IMR-90 (cell line): ENCODE measurements around the gene HYDIN. TPM values are rescaled to one million over a fixed set of nuclear protein-coding genes. Genes with fewer than 3 reads are reported as not detected.

Source experiments
- ATAC-seq: fragments of 200-7000 bp; cut with Tn5 transposase; 2 replicates; pipeline ENCODE4 v1.9.1; 2020; ENCODE audit warnings: low read depth, mild to moderate bottlenecking, moderate library complexity
- BruUV-seq: library from RNA; stranded (reverse); fragments of 400-500 nt; replicated peaks from 2 replicates; lab custom pipeline; 2021; lab: Mats Ljungman, UMichigan
- CTCF ChIA-PET: fragments of 300-600 bp; formaldehyde crosslinking; extraction: SDS; loops from one replicate; lab custom pipeline; 2021; ENCODE audit warnings: antibody characterized with exemption; lab: Yijun Ruan, JAX
- POLR2A ChIA-PET: fragments of 300-600 bp; sonication (Branson Sonifier 250); formaldehyde crosslinking; loops from one replicate; lab custom pipeline; 2022; ENCODE audit warnings: antibody characterized with exemption; ENCODE audit not compliant: unreplicated experiment; lab: Charles Lee
- DNase-seq: peaks from one replicate; pipeline ENCODE4 v3.0.0; 2013
- H2AFZ ChIP-seq: replicated peaks from 2 replicates; pipeline ENCODE3; 2013; ENCODE audit warnings: low read length, mild to moderate bottlenecking; ENCODE audit not compliant: poor library complexity
- H2AK5ac ChIP-seq: 2 replicates; pipeline ENCODE4 v1.6.1; 2013; ENCODE audit warnings: low read depth, low read length, inconsistent platforms
- H2AK9ac ChIP-seq: replicated peaks from 2 replicates; pipeline ENCODE3; 2013; ENCODE audit warnings: mild to moderate bottlenecking, low read depth, low read length, moderate library complexity; ENCODE audit not compliant: poor library complexity
- H2BK120ac ChIP-seq: 2 replicates; pipeline ENCODE4 v1.6.1; 2013; ENCODE audit warnings: low read depth, low read length, inconsistent platforms
- H2BK15ac ChIP-seq: 3 replicates; pipeline ENCODE4 v1.6.1; 2013; ENCODE audit warnings: low read depth, low read length, inconsistent platforms
- H2BK20ac ChIP-seq: 2 replicates; pipeline ENCODE4 v1.6.1; 2013; ENCODE audit warnings: low read depth, mild to moderate bottlenecking, inconsistent platforms, low read length, moderate library complexity
- H2BK5ac ChIP-seq: 2 replicates; pipeline ENCODE4 v1.6.1; 2013; ENCODE audit warnings: mild to moderate bottlenecking, low read depth, low read length, inconsistent platforms; ENCODE audit not compliant: poor library complexity, severe bottlenecking
- H3K14ac ChIP-seq: replicated peaks from 2 replicates; pipeline ENCODE4 v1.6.1; 2013; ENCODE audit warnings: low read depth, low read length, inconsistent platforms
- H3K18ac ChIP-seq: 2 replicates; pipeline ENCODE4 v1.6.1; 2013; ENCODE audit warnings: low read depth, low read length, control low read depth
- H3K23ac ChIP-seq: 2 replicates; pipeline ENCODE4 v1.6.1; 2013; ENCODE audit warnings: low read depth, low read length, inconsistent platforms
- H3K27ac ChIP-seq: 2 replicates; pipeline ENCODE4 v1.5.1; 2013; ENCODE audit warnings: mild to moderate bottlenecking, control low read depth, low read length; ENCODE audit not compliant: insufficient read depth
- H3K27me3 ChIP-seq: 2 replicates; pipeline ENCODE4 v1.6.1; 2013; ENCODE audit warnings: low read length; ENCODE audit not compliant: control insufficient read depth, insufficient read depth
- H3K36me3 ChIP-seq: 2 replicates; pipeline ENCODE4 v1.6.1; 2013; ENCODE audit warnings: low read length, mixed read lengths; ENCODE audit not compliant: control insufficient read depth, insufficient read depth
- H3K4ac ChIP-seq: 2 replicates; pipeline ENCODE4 v1.6.1; 2013; ENCODE audit warnings: low read depth, low read length, inconsistent platforms
- H3K4me1 ChIP-seq: 2 replicates; pipeline ENCODE4 v1.6.1; 2013; ENCODE audit warnings: low read length, mixed read lengths; ENCODE audit not compliant: control insufficient read depth, insufficient read depth
- H3K4me2 ChIP-seq: 2 replicates; pipeline ENCODE4 v1.6.1; 2013; ENCODE audit warnings: low read depth, mild to moderate bottlenecking, control low read depth, low read length, moderate library complexity
- H3K4me3 ChIP-seq: 2 replicates; pipeline ENCODE4 v1.5.1; 2013; ENCODE audit warnings: low read depth, mild to moderate bottlenecking, control low read depth, low read length, moderate library complexity; ENCODE audit not compliant: insufficient read depth
- H3K56ac ChIP-seq: 2 replicates; pipeline ENCODE4 v1.6.1; 2013; ENCODE audit warnings: low read length, inconsistent platforms; ENCODE audit not compliant: insufficient read depth; ENCODE audit errors: extremely low read depth
- H3K79me1 ChIP-seq, 2 experiments: 2 replicates each; pipeline ENCODE4 v1.6.1; 2013; ENCODE audit warnings: low read length in 2 of 2, inconsistent platforms in 1 of 2, low read depth in 1 of 2
- H3K9ac ChIP-seq: 2 replicates; pipeline ENCODE4 v1.6.1; 2013; ENCODE audit warnings: low read depth, low read length, control low read depth
- H3K9me1 ChIP-seq: 2 replicates; pipeline ENCODE4 v1.6.1; 2013; ENCODE audit warnings: low read length, inconsistent platforms; ENCODE audit not compliant: insufficient read depth
- H3K9me3 ChIP-seq: 2 replicates; pipeline ENCODE4 v1.6.1; 2013; ENCODE audit warnings: low read length; ENCODE audit not compliant: control insufficient read depth, insufficient read depth
- H4K20me1 ChIP-seq: 2 replicates; pipeline ENCODE4 v1.6.1; 2013; ENCODE audit warnings: low read length, inconsistent platforms; ENCODE audit not compliant: insufficient read depth
- H4K5ac ChIP-seq: 2 replicates; pipeline ENCODE4 v1.6.1; 2013; ENCODE audit warnings: mild to moderate bottlenecking, low read depth, low read length, control low read depth
- H4K8ac ChIP-seq, 2 experiments: 2 replicates each; pipeline ENCODE4 v1.6.1; 2013; ENCODE audit warnings: low read depth in 2 of 2, low read length in 2 of 2, control low read depth in 1 of 2, inconsistent platforms in 1 of 2
- H4K91ac ChIP-seq: 2 replicates; pipeline ENCODE4 v1.6.1; 2013; ENCODE audit warnings: low read depth, low read length, inconsistent platforms; ENCODE audit not compliant: insufficient read depth
- MXI1 ChIP-seq: IDR thresholded peaks from 2 replicates; pipeline ENCODE4 v1.6.1; 2012; ENCODE audit warnings: low read depth, mild to moderate bottlenecking, low read length, moderate library complexity, borderline replicate concordance
- RFX5 ChIP-seq: IDR thresholded peaks from 2 replicates; pipeline ENCODE4 v1.8.0; 2012; ENCODE audit warnings: low read depth, mild to moderate bottlenecking, low read length, moderate library complexity
- WGBS, 2 experiments: methylation state at CpG; one replicate each; pipeline versions ENCODE4 v1.1.5 to v1.1.7; 2013; ENCODE audit warnings: missing lambda C conversion rate in 2 of 2; ENCODE audit not compliant: insufficient read length in 1 of 2; ENCODE audit errors: extremely low coverage in 2 of 2; 5-methylcytosine and 5-hydroxymethylcytosine counted together
- dilution Hi-C: fragments of 300-500 bp; cut with HindIII; formaldehyde crosslinking; loops from one replicate; pipeline ENCODE4 v1.14.3; 2018; ENCODE audit warnings: low sequenced_read_pairs; ENCODE audit not compliant: unreplicated experiment
- in situ Hi-C: fragments of 300-500 bp; cut with MboI; formaldehyde crosslinking; loops from 3 replicates; pipeline ENCODE4 v1.14.3; 2019; ENCODE audit warnings: low sequenced_read_pairs, inconsistent platforms, mixed read lengths
- intact Hi-C: fragments of 100-400 bp; cut with micrococcal nuclease; formaldehyde crosslinking; loops from 2 replicates; pipeline ENCODE4 v1.10.0; 2022
- polyA plus RNA-seq, 3 experiments: library from polyadenylated mRNA; depleted of rRNA; stranded (reverse); fragments of >200 nt; gene quantifications; 2 replicates each; pipeline ENCODE4 v1.2.3, GENCODE V29; 2012; ENCODE audit warnings: low replicate concordance in 1 of 3
- total RNA-seq: library from RNA; depleted of rRNA; stranded (reverse); fragments of >200 nt; gene quantifications from 2 replicates; pipeline ENCODE4 v1.2.3, GENCODE V29; 2012
- TF ChIP-seq, protein P1 (sequence below): fragments of 150-350 bp; IDR thresholded peaks from 2 replicates; pipeline ENCODE4 v1.6.1; 2016; ENCODE audit warnings: low read depth, mild to moderate bottlenecking, low read length, moderate library complexity, borderline replicate concordance
- TF ChIP-seq, protein P2 (sequence below): fragments of 150-350 bp; IDR thresholded peaks from 2 replicates; pipeline ENCODE4 v1.6.1; 2017; ENCODE audit warnings: mild to moderate bottlenecking, antibody characterized with exemption, low read length, low read depth

The HYDIN gene
- total and polyA plus RNA-seq, 2 of the 4 experiments (the other 2 are of a cell fraction), result 0.18 to 0.27 TPM

DNA sequence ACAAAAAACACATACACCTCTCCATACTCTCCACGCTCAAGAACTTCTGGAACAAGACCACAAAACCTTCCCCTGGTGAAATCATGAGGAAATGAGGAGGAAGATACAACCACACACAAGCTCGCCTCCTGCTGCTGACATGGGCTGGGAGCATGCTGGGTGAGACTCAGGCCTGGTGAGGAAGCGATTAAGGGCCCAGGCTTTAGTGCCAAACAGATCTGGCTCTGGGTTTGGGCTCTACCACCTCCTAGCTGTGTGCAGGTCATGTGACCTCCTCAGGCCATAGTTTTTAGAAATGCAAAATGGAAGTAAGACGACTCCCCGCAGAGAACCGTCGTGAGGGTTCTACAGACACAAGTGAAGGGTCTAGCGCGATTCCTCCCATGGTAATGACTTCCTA is 470.9 kb downstream of the HYDIN start:
- in situ Hi-C loops, result no loop called here
- H3K4ac ChIP-seq, result peak overlapping the region; percentile 95
- H2BK5ac ChIP-seq, result peak overlapping the region; percentile 82
- TF ChIP-seq, protein P1, sequence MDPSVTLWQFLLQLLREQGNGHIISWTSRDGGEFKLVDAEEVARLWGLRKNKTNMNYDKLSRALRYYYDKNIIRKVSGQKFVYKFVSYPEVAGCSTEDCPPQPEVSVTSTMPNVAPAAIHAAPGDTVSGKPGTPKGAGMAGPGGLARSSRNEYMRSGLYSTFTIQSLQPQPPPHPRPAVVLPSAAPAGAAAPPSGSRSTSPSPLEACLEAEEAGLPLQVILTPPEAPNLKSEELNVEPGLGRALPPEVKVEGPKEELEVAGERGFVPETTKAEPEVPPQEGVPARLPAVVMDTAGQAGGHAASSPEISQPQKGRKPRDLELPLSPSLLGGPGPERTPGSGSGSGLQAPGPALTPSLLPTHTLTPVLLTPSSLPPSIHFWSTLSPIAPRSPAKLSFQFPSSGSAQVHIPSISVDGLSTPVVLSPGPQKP, result no peak
- TF ChIP-seq MXI1 (no peak), RFX5 (no peak)
- TF ChIP-seq, protein P2, sequence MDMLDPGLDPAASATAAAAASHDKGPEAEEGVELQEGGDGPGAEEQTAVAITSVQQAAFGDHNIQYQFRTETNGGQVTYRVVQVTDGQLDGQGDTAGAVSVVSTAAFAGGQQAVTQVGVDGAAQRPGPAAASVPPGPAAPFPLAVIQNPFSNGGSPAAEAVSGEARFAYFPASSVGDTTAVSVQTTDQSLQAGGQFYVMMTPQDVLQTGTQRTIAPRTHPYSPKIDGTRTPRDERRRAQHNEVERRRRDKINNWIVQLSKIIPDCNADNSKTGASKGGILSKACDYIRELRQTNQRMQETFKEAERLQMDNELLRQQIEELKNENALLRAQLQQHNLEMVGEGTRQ, result no peak
- no peaks in the 10 kb centered on the region for H3K27me3 ChIP-seq
- H3K79me1 ChIP-seq, result peaks cover 0 to 33% of the 10 kb centered on the region in 2 experiments; a peak in 2 of 4 replicates
- intact Hi-C loops, result no loop called here
- no peak overlapping the region for H3K56ac ChIP-seq
- H3K23ac ChIP-seq, result no peak overlapping the region
- H3K36me3 ChIP-seq, result peaks cover 10% of the 10 kb centered on the region
- peak overlapping the region; percentile 83 for H2AK5ac ChIP-seq
- POLR2A ChIA-PET, result no interaction called here
- peak overlapping the region; percentile 52 for H4K5ac ChIP-seq
- peak overlapping the region; percentile 8 for H2AK9ac ChIP-seq
- dilution Hi-C loops, result loop anchor here (10.0 kb wide), 1 partner anchor 85 kb away; no protein-coding TSS in a partner anchor
- H3K18ac ChIP-seq, result peak overlapping the region; percentile 25
- no peaks in the 10 kb centered on the region for H3K9me3 ChIP-seq
- no peak overlapping the region for H3K4me2 ChIP-seq
- peak overlapping the region; percentile 78 for H3K14ac ChIP-seq
- H4K8ac ChIP-seq, result peak overlapping the region; percentile 35 to 81; a peak in 3 of 4 replicates
- H2BK15ac ChIP-seq, result peak overlapping the region; percentile 69
- H3K27ac ChIP-seq, result peak overlapping the region; percentile 90
- no TSS peak for BruUV-seq
- peaks cover 21% of the 10 kb centered on the region for H3K9me1 ChIP-seq
- no peaks in the 10 kb centered on the region; the same call in 1 of the 2 replicates for H4K20me1 ChIP-seq
- no peak for DNase-seq
- no peak for ATAC-seq
- H3K9ac ChIP-seq, result no peak overlapping the region
- no peak overlapping the region for H2AFZ ChIP-seq
- H2BK20ac ChIP-seq, result peak overlapping the region; percentile 93; the same call in 1 of the 2 replicates
- peak overlapping the region; percentile 86 for H2BK120ac ChIP-seq
- CTCF ChIA-PET, result interaction anchor here (1.5 to 3.0 kb wide), 2 partner anchors 11 to 45 kb away, joined by 3 to 12 read pairs; no protein-coding TSS in a partner anchor
- peaks cover 20% of the 10 kb centered on the region for H3K4me1 ChIP-seq
- WGBS, 2 experiments, result 100% methylated on average over 1 to 2 of the region's 9 CpGs
- H3K4me3 ChIP-seq, result no peak overlapping the region
- H4K91ac ChIP-seq, result peak overlapping the region; percentile 84
